HepG2 (cell line): ENCODE measurements around the gene BCDIN3D. TPM values are rescaled to one million over a fixed set of nuclear protein-coding genes. Genes with fewer than 3 reads are reported as not detected.

Experiments used
- ATAC-seq: fragments of 200-7000 bp; cut with Tn5 transposase; 3 replicates; pipeline ENCODE4 v1.9.1; 2020; ENCODE audit warnings: mild to moderate bottlenecking, moderate library complexity
- BruUV-seq: library from RNA; stranded (reverse); fragments of 400-500 nt; replicated peaks from 2 replicates; lab custom pipeline; 2021; lab: Mats Ljungman, UMichigan
- CTCF ChIA-PET: fragments of 300-600 bp; formaldehyde crosslinking; extraction: SDS; loops from one replicate; lab custom pipeline; 2021; ENCODE audit warnings: low total read pairs, inconsistent platforms, low intra/inter-chr PET ratio; lab: Yijun Ruan, JAX
- POLR2A ChIA-PET: fragments of 350-600 bp; sonication (Branson Sonifier 250); formaldehyde crosslinking; loops from one replicate; lab custom pipeline; 2020; ENCODE audit warnings: antibody characterized with exemption, inconsistent platforms; lab: Yijun Ruan, JAX
- DNase-seq: peaks from one replicate; pipeline ENCODE4 v3.0.0-alpha.2; 2015; ENCODE audit warnings: low spot score
- FAIRE-seq: peaks from 3 replicates; lab custom pipeline; 2011; peaks lifted over from hg19 to GRCh38; lab: Jason Lieb, UNC
- H2AFZ ChIP-seq: one replicate; pipeline ENCODE4 v1.6.1; 2011; ENCODE audit warnings: low read length, inconsistent platforms
- H3K27ac ChIP-seq: fragments of 300-600 bp; 3 replicates; pipeline ENCODE4 v1.8.0; 2011; ENCODE audit warnings: mixed run types, mild to moderate bottlenecking, mixed read lengths, low read length, inconsistent platforms; ENCODE audit not compliant: insufficient read depth; ENCODE audit errors: extremely low read length
- H3K27me3 ChIP-seq, 2 experiments: fragments of 200-600 bp in 1 of 2; 2 replicates in 1 of 2; 3 replicates in 1 of 2; pipeline versions ENCODE4 v1.6.0 to v1.8.0; 2011; ENCODE audit warnings: low read length in 2 of 2, mild to moderate bottlenecking in 2 of 2, moderate library complexity in 2 of 2, inconsistent platforms in 1 of 2; ENCODE audit not compliant: insufficient read depth in 2 of 2, control insufficient read depth in 1 of 2
- H3K36me3 ChIP-seq, 2 experiments: fragments of 200-600 bp in 1 of 2; replicated peaks in 1 of 2; 2 replicates in 1 of 2; 3 replicates in 1 of 2; pipeline versions ENCODE4 v1.5.1 to v1.8.0; 2011; ENCODE audit warnings: low read length in 2 of 2, inconsistent platforms in 1 of 2; ENCODE audit not compliant: insufficient read depth in 2 of 2, control insufficient read depth in 1 of 2
- H3K4me1 ChIP-seq: 2 replicates; pipeline ENCODE4 v1.5.1; 2012; ENCODE audit warnings: low read length, inconsistent platforms; ENCODE audit not compliant: insufficient read depth
- H3K4me2 ChIP-seq: 2 replicates; pipeline ENCODE4 v1.6.0; 2011; ENCODE audit warnings: low read depth, low read length, inconsistent platforms
- H3K4me3 ChIP-seq, 3 experiments: fragments of 200-600 bp in 1 of 3; sonication (generic), shearing (Covaris generic) in 1 of 3; replicated peaks in 1 of 3; 2 replicates each; pipeline ENCODE4 v1.5.1; 2011 to 2016; ENCODE audit warnings: low read length in 3 of 3, inconsistent platforms in 2 of 3, low read depth in 2 of 3, mild to moderate bottlenecking in 2 of 3, control low read depth in 1 of 3, mixed read lengths in 1 of 3; ENCODE audit not compliant: insufficient read depth in 1 of 3
- H3K79me2 ChIP-seq: one replicate; pipeline ENCODE4 v1.6.1; 2011; ENCODE audit warnings: low read length, inconsistent platforms; ENCODE audit not compliant: insufficient read depth
- H3K9ac ChIP-seq: 2 replicates; pipeline ENCODE4 v1.6.0; 2011; ENCODE audit warnings: mild to moderate bottlenecking, low read depth, low read length, inconsistent platforms; ENCODE audit not compliant: insufficient read depth
- H3K9me3 ChIP-seq: 2 replicates; pipeline ENCODE4 v1.5.1; 2012; ENCODE audit warnings: mild to moderate bottlenecking, low read length
- H4K20me1 ChIP-seq: 2 replicates; pipeline ENCODE4 v1.6.0; 2011; ENCODE audit warnings: inconsistent platforms, mild to moderate bottlenecking, low read length, moderate library complexity; ENCODE audit not compliant: insufficient read depth
- AGO2 ChIP-seq: fragments of 200-400 bp; formaldehyde crosslinking; optimal IDR thresholded peaks from 2 replicates; pipeline ENCODE3; 2017; ENCODE audit warnings: mild to moderate bottlenecking, low read depth, low read length, moderate library complexity
- WGBS: methylation state at CpG from one replicate; pipeline ENCODE4 v1.1.6; 2017; ENCODE audit warnings: low lambda C conversion rate; 5-methylcytosine and 5-hydroxymethylcytosine counted together
- in situ Hi-C: cut with HindIII; loops from 2 replicates; pipeline ENCODE4 v1.10.0; 2017; ENCODE audit warnings: low pct_unique_long_range_greater_than_20kb; ENCODE audit not compliant: extremely low pct_ligation_motif_present
- intact Hi-C: fragments of 100-400 bp; cut with micrococcal nuclease; formaldehyde crosslinking; loops from one replicate; pipeline ENCODE4 v1.10.0; 2022; ENCODE audit not compliant: unreplicated experiment
- polyA plus RNA-seq, 8 experiments: library from polyadenylated mRNA; depleted of rRNA in 3 of 8; stranded (reverse) in 7 of 8; unstranded in 1 of 8; fragments of >200 nt; fragmentation: Illumina TruSeq in 4 of 8; extraction: Trizol in 4 of 8; gene quantifications; 2 replicates each; pipeline versions ENCODE4 v1.2.1 to v1.2.3, GENCODE V29; 2011 to 2016; ENCODE audit warnings: low read depth in 4 of 8, missing spikeins in 1 of 8, mixed read lengths in 1 of 8; ENCODE audit not compliant: insufficient read depth in 1 of 8
- total RNA-seq, 5 experiments: library from RNA; depleted of rRNA; stranded (reverse); fragments of >200 nt; fragmentation: Illumina TruSeq; extraction: Trizol; gene quantifications; 2 replicates each; pipeline ENCODE4 v1.2.3, GENCODE V29; 2016; ENCODE audit warnings: low read depth in 1 of 5
- TF ChIP-seq, protein P1 (sequence below): sonication (generic); formaldehyde crosslinking; IDR thresholded peaks from 2 replicates; pipeline ENCODE4 v1.9.0; 2021; ENCODE audit warnings: missing genetic modification reagents, borderline replicate concordance
- TF ChIP-seq, protein P2 (sequence below): sonication (generic); formaldehyde crosslinking; IDR thresholded peaks from 2 replicates; pipeline ENCODE4 v1.4.0; 2020; ENCODE audit warnings: mild to moderate bottlenecking, missing genetic modification reagents

The BCDIN3D gene
- total and polyA plus RNA-seq, 2 of the 13 experiments (the other 11 are each of a cell fraction or from before 2014, with no cell fraction given), result 2.2 to 2.5 TPM

DNA sequence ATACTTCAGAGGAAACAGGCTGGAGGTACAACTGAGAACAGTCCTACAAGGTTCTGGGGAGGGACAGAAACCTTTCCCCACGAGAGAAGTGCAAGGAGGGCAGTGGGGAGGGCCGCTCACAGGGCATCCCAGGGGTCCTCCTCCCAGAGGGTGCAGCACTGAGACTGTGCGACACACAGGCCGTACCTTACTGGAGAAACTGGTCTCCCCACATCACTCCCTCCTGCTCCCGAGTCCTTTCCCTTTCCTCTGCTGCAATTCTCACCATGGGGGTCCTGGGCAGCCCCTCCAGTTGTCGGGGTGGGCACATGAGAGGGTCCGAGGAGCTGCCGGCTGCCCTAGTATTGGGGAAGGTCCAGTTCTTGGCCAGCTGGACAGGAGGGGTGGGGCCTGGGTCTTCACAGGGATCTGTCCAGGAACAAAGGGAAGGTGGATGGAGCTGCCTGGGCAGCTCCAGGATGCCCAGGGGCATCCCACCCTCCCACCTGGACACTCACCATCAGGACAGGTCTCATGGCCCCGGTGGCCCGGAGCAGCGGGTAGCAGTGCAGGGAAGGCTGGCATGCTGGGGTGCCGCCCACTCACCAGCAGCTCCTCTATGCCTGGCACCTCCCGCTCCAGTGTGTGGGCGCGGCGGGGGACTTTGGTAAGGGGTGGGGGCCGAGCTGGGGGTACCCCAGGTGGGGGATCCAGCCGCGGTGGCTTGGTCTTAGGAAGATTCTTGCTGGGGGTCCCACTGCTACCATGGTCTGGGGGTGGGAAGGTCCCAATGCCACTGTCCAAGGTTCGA, 50.5 kb downstream of the BCDIN3D start:
- Histone ChIP-seq H3K36me3 (0 out of 5 replicates have a peak, but pooled peaks cover 2 to 4% of the 10 kb centered on the region in 2 experiments), H3K79me2 (no peaks in the 10 kb centered on the region), H3K4me3 (no peak overlapping the region), H3K27ac (no peak overlapping the region), H3K27me3 (no peaks in the 10 kb centered on the region), H4K20me1 (no peaks in the 10 kb centered on the region), H3K9ac (no peak overlapping the region), H3K4me2 (no peak overlapping the region), H3K9me3 (no peaks in the 10 kb centered on the region), H3K4me1 (no peaks in the 10 kb centered on the region), H2AFZ (no peak overlapping the region)
- FAIRE-seq (no peak), ATAC-seq (no peak), DNase-seq (no peak)
- intact Hi-C loops (no loop called here), in situ Hi-C loops (loop anchor here (5.0 kb wide), 1 partner anchor 35 kb away; the partner anchor contains the start of gene NCKAP5L)
- CTCF ChIA-PET, result no interaction called here
- POLR2A ChIA-PET, result interaction anchor here (0.6 kb wide), 1 partner anchor 495 kb away, joined by 4 read pairs; no protein-coding TSS in a partner anchor
- WGBS, result 97% methylated on average over 7 of the region's 20 CpGs
- no TSS peak for BruUV-seq
- TF ChIP-seq, protein P1, sequence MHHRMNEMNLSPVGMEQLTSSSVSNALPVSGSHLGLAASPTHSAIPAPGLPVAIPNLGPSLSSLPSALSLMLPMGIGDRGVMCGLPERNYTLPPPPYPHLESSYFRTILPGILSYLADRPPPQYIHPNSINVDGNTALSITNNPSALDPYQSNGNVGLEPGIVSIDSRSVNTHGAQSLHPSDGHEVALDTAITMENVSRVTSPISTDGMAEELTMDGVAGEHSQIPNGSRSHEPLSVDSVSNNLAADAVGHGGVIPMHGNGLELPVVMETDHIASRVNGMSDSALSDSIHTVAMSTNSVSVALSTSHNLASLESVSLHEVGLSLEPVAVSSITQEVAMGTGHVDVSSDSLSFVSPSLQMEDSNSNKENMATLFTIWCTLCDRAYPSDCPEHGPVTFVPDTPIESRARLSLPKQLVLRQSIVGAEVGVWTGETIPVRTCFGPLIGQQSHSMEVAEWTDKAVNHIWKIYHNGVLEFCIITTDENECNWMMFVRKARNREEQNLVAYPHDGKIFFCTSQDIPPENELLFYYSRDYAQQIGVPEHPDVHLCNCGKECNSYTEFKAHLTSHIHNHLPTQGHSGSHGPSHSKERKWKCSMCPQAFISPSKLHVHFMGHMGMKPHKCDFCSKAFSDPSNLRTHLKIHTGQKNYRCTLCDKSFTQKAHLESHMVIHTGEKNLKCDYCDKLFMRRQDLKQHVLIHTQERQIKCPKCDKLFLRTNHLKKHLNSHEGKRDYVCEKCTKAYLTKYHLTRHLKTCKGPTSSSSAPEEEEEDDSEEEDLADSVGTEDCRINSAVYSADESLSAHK (CRISPR knock-in tag), result no peak
- peak; percentile 0 for TF ChIP-seq AGO2

DNA sequence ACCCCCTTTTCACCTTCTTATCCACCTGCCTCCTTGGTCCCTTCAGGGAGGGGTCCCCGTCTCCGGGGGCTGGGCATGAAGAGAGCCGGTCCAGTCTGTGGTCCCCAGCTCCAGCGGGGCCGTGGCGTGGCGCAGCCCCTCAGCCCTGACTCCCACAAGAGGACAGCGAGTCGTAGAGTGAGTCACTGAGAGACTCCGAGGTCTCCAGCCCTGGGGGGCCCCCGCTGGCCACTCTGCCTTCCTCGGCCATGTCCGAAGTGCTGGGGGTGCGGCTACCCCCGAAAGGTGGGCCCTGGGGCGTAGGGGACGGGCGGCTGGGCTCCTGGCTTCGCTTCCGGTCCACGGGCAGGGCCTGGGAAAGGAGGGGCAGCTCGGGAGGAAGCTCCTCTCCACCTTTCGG, 51.2 kb downstream of the BCDIN3D start:
- no peaks in the 10 kb centered on the region for H3K9me3 ChIP-seq
- H4K20me1 ChIP-seq, result no peaks in the 10 kb centered on the region
- no peak overlapping the region for H3K27ac ChIP-seq
- no peaks in the 10 kb centered on the region for H3K4me1 ChIP-seq
- H3K27me3 ChIP-seq, result no peaks in the 10 kb centered on the region
- TF ChIP-seq, protein P2, sequence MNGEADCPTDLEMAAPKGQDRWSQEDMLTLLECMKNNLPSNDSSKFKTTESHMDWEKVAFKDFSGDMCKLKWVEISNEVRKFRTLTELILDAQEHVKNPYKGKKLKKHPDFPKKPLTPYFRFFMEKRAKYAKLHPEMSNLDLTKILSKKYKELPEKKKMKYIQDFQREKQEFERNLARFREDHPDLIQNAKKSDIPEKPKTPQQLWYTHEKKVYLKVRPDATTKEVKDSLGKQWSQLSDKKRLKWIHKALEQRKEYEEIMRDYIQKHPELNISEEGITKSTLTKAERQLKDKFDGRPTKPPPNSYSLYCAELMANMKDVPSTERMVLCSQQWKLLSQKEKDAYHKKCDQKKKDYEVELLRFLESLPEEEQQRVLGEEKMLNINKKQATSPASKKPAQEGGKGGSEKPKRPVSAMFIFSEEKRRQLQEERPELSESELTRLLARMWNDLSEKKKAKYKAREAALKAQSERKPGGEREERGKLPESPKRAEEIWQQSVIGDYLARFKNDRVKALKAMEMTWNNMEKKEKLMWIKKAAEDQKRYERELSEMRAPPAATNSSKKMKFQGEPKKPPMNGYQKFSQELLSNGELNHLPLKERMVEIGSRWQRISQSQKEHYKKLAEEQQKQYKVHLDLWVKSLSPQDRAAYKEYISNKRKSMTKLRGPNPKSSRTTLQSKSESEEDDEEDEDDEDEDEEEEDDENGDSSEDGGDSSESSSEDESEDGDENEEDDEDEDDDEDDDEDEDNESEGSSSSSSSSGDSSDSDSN, result no peak
- TF ChIP-seq AGO2, result peak; percentile 46
- DNase-seq (no peak), ATAC-seq (no peak; the same call in 2 of the 3 replicates), FAIRE-seq (no peak)
- intact Hi-C loops (no loop called here), in situ Hi-C loops (loop anchor here (5.0 kb wide), 1 partner anchor 36 kb away; the partner anchor contains the start of gene NCKAP5L)
- H3K9ac ChIP-seq, result no peak overlapping the region
- no CpG with 5 or more reads among the region's 23 CpGs for WGBS
- ChIA-PET POLR2A (no interaction called here), CTCF (no interaction called here)
- no peak overlapping the region for H3K4me2 ChIP-seq
- no peaks in the 10 kb centered on the region for H3K79me2 ChIP-seq
- no peak overlapping the region for H3K4me3 ChIP-seq
- 0 out of 5 replicates have a peak, but pooled peaks cover 0 to 2% of the 10 kb centered on the region in 2 experiments for H3K36me3 ChIP-seq
- no TSS peak for BruUV-seq
- H2AFZ ChIP-seq, result no peak overlapping the region
